HG03457 (cell line): ENCODE measurements around the gene LFNG.

Experiments used
- ATAC-seq: cut with Tn5 transposase; IDR thresholded peaks from one replicate; pipeline ENCODE4 v1.9.1; 2021; ENCODE audit warnings: moderate number of reproducible peaks; ENCODE audit not compliant: unreplicated experiment

The LFNG gene

DNA sequence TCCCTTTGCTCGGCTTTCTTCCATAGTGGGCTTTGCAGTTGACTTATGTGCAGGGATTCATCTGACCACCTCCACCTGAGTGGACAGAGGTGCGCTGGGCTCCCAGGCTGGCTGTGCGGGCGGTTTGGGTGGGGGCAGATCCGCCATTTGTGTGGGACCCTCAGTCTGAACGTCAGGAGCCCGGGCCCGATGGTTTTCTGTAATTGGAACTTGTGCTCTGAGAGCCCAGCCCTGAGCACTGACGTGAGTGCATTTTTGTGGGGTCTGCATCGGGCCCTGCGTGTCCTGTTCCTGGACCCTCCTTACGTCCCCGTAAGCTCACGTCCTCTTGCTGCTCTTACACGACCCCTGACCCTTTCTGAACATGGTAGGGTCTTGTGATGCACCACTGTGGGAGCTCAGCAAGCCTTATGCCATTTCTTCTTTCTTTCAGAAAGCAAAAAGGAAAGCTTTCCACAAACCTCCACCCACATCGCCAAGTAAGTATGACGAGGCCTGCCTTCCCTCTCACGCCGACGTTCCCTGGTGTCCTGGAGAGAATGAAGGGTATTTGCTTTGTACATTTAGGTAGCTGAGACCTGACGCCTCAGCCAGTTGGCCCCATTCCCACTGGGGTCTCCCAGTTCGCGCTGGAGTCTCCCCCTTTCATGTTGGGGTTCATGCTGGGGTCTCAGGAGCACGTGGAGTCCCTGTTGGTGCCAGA lies 49.1 kb downstream of the LFNG start:
- ATAC-seq = no peak

- no peak for ATAC-seq
These were observed 49.8 kb downstream of the LFNG start for GRCh38 chr7:2569421-2569820.

- no peak for ATAC-seq
These were observed 50.4 kb downstream of the LFNG start for GRCh38 chr7:2570021-2570420.

DNA sequence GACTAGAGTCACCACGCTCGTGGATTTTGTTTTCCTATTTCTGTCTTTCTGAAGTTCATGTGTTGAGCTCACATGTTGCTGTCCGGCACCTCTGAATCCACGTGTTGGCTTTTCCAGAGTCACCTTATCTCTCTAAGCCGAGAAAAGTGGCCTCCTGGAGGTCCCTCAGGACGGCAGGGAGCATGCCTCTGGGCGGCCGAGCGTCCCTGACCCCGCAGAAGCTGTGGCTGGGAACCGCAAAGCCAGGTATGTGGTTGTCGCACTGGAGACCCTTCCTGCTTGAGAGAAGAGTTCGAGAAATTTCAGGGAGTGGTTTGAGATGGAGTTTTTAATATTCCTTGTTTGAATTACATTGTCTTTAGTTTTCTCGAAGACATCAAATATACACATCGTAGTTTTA lies 51.8 kb downstream of the LFNG start:
- no peak for ATAC-seq

DNA sequence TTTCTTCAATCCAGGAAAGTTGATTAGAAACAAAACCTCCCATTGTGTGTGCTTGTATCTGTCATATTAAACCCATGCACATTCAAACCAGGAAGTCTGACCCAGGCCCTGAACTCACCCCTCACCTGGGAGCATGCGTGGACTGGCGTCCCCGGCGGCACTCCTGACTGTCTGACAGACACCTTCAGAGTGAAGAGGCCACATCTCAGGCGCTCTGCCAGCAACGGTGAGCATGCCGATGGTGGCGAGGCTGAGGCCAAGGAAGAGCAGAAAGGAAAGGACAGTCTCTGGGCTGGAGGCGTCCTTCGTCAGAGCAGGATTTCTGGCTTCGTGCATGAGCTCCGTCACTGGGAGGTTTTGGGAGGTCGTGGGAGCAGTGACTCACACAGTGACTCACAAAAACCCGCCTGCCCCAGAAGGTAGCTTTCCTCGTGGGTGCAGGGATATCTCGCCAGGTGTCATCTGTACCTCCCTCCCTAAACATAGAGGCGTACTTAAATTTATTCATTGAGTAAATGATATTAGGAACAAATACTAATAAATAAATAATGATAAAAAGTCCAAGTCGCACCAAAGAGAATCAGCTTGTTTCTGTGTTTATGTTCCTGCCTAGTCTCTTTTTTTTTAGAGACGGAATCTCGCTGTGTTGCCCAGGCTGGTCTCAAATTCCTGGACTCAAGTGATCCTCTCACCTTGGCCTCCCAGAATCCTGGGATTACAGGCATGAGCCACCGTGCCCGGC lies 52.7 kb downstream of the LFNG start:
- ATAC-seq = no peak

DNA sequence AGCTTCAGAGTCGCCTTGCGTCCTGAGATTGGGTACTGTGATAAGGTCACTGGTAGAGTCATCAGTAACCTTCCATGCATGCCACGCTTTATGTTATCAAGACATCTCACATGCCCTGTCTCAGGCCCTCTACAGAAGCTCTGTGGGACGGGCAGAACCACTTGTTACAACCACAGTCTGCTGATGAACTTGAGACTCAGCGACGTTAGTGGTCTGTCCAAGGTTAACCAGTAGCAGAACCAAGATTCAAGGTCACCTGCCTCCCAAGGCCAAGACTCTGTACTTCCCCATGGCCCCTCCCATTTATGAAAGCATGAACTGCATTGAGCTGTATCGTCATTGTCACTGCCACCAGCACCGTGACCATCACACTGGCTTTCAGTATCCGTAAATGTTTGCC lies 54.2 kb downstream of the LFNG start:
- ATAC-seq = no peak

- ATAC-seq = no peak
These were observed 55.6 kb downstream of the LFNG start for GRCh38 chr7:2575046-2575732.

DNA sequence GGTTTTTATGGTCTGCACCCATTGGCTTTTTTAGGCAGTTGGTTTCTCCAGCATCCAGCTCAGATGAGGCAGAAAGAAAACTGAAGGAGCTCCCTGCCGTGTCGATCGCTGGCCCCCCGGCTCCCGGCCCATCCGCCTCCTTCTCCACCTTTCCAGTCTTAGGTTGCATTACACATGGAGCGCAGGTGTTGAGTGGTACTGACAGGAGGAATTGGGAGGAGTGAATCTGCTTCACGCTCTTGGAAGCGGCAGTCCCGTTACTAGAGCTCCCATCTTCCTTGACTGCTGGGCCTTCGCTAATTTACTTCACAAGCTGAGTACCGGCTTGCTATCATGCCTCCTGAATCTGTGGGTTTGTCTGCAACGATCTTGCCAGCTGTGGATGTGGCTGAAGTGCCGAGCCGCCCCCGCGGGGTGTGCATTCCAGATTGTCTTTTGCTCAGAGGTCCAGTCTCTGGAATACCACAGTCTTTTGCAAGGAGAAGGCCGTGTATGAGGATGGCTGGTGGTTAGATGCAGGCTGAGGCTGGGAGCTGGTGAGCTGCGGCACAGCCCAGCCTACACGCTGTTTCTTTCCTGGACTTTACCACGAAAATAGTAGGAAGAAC lies 56.3 kb downstream of the LFNG start:
- no peak for ATAC-seq

DNA sequence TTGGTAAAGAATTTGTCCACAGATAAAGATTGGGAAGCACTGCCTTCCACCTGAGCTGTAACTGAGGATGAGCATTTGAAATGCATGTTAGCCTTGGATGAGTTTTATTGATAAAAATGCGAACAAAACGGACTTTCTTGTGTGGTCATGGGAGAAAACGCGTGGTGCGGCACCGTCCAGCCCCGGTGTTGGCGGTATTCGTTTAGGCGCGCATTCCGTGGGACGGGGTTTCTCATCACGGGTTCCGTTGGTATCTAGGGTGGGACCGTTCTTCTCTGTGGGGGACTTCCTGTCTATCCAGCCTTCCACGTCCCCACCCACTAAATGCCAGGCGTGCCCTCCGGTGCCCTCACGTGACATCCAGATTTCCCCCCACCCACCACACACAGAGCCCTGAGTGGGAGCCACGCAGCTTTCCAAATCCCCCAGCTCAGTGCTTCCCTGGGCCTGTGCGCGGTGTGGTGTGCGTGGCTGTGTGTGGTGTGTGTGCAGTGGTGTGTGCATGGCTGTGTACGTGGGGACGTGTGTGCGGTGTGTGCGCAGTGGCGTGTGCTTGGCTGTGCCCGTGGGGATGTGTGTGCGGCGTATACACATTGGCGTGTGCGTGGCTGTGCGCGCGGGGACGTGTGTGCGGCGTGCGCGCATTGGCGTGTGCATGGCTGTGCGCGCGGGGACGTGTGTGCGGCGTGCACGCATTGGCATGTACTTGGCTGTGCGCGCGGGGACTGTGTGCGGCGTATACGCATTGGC lies 57.3 kb downstream of the LFNG start:
- ATAC-seq = no peak
